GM12874 (cell line): Measurements from ENCODE around the gene C19orf85.

ENCODE experiments used
- CTCF ChIP-seq: IDR thresholded peaks from 2 replicates; pipeline ENCODE4 v1.5.1; 2011; ENCODE audit warnings: low read depth, mild to moderate bottlenecking, control low read depth, low read length, moderate library complexity; ENCODE audit not compliant: insufficient read depth

C19orf85 gene

GRCh38 chr19:55461259-55461973, 3.1 kb downstream of the C19orf85 start, which contains the start of gene ISOC2:
Gene ISOC2 (minus strand): TSS chr19:55461642. CDS start chr19:55456486, 5,156 bp downstream.
- TF ChIP-seq CTCF, result no peak

- TF ChIP-seq CTCF, result no peak
Observed at GRCh38 chr19:55460670-55461258, 3.8 kb downstream of the C19orf85 start.

- TF ChIP-seq CTCF, result no peak
Observed at GRCh38 chr19:55459950-55460657, 4.4 kb downstream of the C19orf85 start.

DNA sequence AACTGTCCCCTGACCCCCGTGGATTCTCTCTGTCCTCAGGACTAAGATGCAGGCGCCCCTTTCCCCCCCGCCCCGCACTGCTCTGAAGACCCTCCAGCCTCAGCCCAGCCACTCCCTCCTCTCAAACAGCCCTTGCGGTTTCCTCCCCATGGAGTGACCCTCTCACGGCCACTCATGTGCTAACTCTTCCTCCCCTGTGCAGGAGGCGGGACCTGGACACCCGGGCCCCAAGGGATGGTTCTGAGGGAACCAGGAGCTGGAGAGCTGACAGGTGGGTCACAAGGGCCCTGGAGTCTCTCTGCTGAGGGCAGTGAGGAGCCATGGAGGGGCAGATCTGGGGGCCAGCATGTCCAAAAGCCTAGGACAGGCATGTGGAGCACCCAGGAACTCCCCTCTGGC, 5.0 kb downstream of the C19orf85 start:
- TF ChIP-seq CTCF, result no peak

- TF ChIP-seq CTCF, result no peak
Observed at GRCh38 chr19:55457683-55458457, 6.7 kb downstream of the C19orf85 start.

DNA sequence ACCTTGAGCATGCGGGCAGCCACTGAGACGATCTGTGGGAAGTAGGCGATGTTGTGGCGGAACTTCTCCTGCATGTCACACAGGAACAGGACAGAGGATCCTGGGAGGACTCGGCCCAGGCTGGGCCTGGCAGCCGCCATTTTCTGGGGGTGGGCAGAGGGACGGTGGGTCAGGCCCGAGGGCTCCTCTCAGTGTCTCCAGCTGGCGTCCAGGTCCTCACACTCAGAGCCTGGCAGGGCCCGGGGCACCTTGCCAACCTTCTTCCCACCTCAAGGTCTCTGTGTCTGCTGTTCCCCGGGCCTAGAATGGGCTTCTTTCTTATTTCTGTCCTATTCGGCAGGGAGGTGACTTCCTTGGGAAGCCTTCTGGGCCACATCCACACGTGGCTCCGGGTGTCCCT, 8.2 kb downstream of the C19orf85 start:
- TF ChIP-seq CTCF, result no peak
